ENCODE data around the gene PHLDA3.

DNA sequence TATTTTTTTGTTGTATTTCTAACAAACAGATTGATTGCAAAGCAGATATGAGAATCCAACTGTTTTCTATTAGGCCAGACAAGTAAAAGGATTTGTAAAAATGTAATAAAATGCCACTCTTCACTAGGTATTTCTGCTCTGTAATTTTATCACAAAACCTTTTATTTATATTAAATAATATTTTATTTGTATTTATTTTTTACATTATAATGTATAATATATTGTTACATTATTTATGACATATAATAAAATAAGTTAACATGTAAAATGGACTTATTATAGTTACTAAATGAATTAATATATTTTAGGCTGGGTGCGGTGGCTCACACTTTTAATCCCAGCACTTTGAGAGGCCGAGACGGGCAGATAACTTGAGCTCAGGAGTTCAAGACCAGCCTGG is 34.7 kb downstream of the PHLDA3 start:
- TF ChIP-seq, protein P1, sequence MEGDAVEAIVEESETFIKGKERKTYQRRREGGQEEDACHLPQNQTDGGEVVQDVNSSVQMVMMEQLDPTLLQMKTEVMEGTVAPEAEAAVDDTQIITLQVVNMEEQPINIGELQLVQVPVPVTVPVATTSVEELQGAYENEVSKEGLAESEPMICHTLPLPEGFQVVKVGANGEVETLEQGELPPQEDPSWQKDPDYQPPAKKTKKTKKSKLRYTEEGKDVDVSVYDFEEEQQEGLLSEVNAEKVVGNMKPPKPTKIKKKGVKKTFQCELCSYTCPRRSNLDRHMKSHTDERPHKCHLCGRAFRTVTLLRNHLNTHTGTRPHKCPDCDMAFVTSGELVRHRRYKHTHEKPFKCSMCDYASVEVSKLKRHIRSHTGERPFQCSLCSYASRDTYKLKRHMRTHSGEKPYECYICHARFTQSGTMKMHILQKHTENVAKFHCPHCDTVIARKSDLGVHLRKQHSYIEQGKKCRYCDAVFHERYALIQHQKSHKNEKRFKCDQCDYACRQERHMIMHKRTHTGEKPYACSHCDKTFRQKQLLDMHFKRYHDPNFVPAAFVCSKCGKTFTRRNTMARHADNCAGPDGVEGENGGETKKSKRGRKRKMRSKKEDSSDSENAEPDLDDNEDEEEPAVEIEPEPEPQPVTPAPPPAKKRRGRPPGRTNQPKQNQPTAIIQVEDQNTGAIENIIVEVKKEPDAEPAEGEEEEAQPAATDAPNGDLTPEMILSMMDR (IDR thresholded peaks at IDR 0.05; ENCODE audit: low read depth, low read length): no peak
- TF ChIP-seq EZH2phosphoT487 (IDR thresholded peaks at IDR 0.05; ENCODE audit: low read depth): no peak

Data from OCI-LY3 (cell line).